Hepatocyte (in vitro differentiated cells): ENCODE results near the gene ALDOC. TPM values are rescaled to one million over a fixed set of nuclear protein-coding genes. Genes with fewer than 3 reads are reported as not detected.
"Not testable (repeated sequence)": the region's sequence is repeated elsewhere in the genome, so short reads cannot be mapped to it uniquely, and the experiment has no call there.

Experiments
- DNase-seq: peaks from one replicate; pipeline ENCODE4 v3.0.0-alpha.2; 2016; ENCODE audit warnings: low spot score
- H2AFZ ChIP-seq: fragments of 200-600 bp; sonication (generic); 2 replicates; pipeline ENCODE4 v1.6.0; 2016; ENCODE audit warnings: antibody characterized with exemption, mild to moderate bottlenecking
- H3K27ac ChIP-seq: fragments of 200-600 bp; sonication (generic); 2 replicates; pipeline ENCODE4 v1.5.1; 2016; ENCODE audit warnings: mild to moderate bottlenecking
- H3K27me3 ChIP-seq: fragments of 200-600 bp; sonication (generic); 2 replicates; pipeline ENCODE4 v1.6.1; 2016
- H3K36me3 ChIP-seq: fragments of 200-600 bp; sonication (generic); replicated peaks from 2 replicates; pipeline ENCODE4 v1.5.1; 2016; ENCODE audit warnings: low read depth; ENCODE audit not compliant: insufficient read depth
- H3K4me1 ChIP-seq: fragments of 200-600 bp; sonication (generic); 2 replicates; pipeline ENCODE4 v1.5.1; 2016; ENCODE audit warnings: mild to moderate bottlenecking, moderate library complexity; ENCODE audit not compliant: insufficient read depth
- H3K4me2 ChIP-seq: fragments of 200-600 bp; sonication (generic); 2 replicates; pipeline ENCODE4 v1.6.0; 2016
- H3K4me3 ChIP-seq: fragments of 200-600 bp; sonication (generic); 2 replicates; pipeline ENCODE4 v1.5.1; 2016; ENCODE audit warnings: mild to moderate bottlenecking
- H3K79me2 ChIP-seq: fragments of 200-600 bp; sonication (generic); 2 replicates; pipeline ENCODE4 v1.6.0; 2017; ENCODE audit warnings: mild to moderate bottlenecking
- H3K9me2 ChIP-seq: fragments of 200-600 bp; sonication (generic); replicated peaks from 2 replicates; pipeline ENCODE4 v1.6.0; 2017; ENCODE audit warnings: mild to moderate bottlenecking; ENCODE audit not compliant: insufficient read depth
- H3K9me3 ChIP-seq: fragments of 200-600 bp; sonication (generic); 2 replicates; pipeline ENCODE4 v1.5.1; 2016; ENCODE audit warnings: low read depth, mild to moderate bottlenecking
- H4K20me1 ChIP-seq: fragments of 200-600 bp; sonication (generic); 2 replicates; pipeline ENCODE4 v1.6.0; 2016; ENCODE audit warnings: mild to moderate bottlenecking; ENCODE audit not compliant: insufficient read depth, poor library complexity, severe bottlenecking
- EZH2 ChIP-seq: fragments of 200-600 bp; sonication (generic); IDR thresholded peaks from 2 replicates; pipeline ENCODE4 v1.6.1; 2016; ENCODE audit warnings: antibody characterized with exemption, mild to moderate bottlenecking, borderline replicate concordance
- EZH2phosphoT487 ChIP-seq: fragments of 200-600 bp; sonication (generic); IDR thresholded peaks from one replicate; pipeline ENCODE4 v1.6.1; 2018; ENCODE audit warnings: antibody characterized with exemption, mild to moderate bottlenecking, low read depth, moderate library complexity; ENCODE audit not compliant: unreplicated experiment, severe bottlenecking
- WGBS: methylation state at CpG from one replicate; pipeline ENCODE4 v1.1.6; 2016; ENCODE audit warnings: low lambda C conversion rate; ENCODE audit errors: missing lambda C conversion rate; 5-methylcytosine and 5-hydroxymethylcytosine counted together
- polyA plus RNA-seq: library from polyadenylated mRNA; unstranded; fragments of >200 nt; fragmentation: Nextera tagmentation; extraction: Ambion mirVana; gene quantifications from 2 replicates; pipeline ENCODE4 v1.2.1, GENCODE V29; 2016
- total RNA-seq: library from RNA; depleted of rRNA; stranded (reverse); fragments of >200 nt; gene quantifications from 2 replicates; pipeline ENCODE4 v1.2.3, GENCODE V29; 2014
- TF ChIP-seq, protein P1 (sequence below): fragments of 200-600 bp; sonication (generic); IDR thresholded peaks from 2 replicates; pipeline ENCODE4 v1.5.1; 2016; ENCODE audit warnings: antibody characterized with exemption, mild to moderate bottlenecking; ENCODE audit not compliant: poor library complexity

The ALDOC gene
- total and polyA plus RNA-seq, 2 experiments from 2014 or later = 14.9 to 31.8 TPM

DNA sequence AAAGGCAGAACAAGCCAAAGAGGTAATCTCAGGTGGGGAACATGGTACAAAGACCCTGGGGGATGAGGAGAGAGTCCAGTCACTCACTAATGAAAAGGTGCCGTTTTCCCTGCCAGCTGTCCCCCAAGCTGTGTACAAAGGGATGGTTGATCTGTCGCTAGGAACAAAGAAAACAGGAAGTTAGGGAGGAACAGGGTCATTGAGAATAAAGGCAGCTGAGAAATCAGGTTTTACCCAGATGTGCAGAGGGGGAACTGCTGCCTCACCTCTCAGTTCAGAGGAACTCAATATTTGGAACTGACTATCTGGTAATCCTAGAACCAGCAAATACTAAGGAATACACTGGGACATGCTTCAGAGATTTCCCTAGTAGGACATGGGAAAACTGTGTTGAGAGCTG, 35.8 kb upstream of the ALDOC start:
- Histone ChIP-seq H2AFZ (no peak overlapping the region), H3K79me2 (no peaks in the 10 kb centered on the region), H3K4me1 (no peaks in the 10 kb centered on the region), H3K36me3 (no peaks in the 10 kb centered on the region), H3K27me3 (no peaks in the 10 kb centered on the region), H3K4me2 (no peak overlapping the region), H3K4me3 (no peak overlapping the region), H3K9me2 (no peaks in the 10 kb centered on the region), H3K9me3 (no peaks in the 10 kb centered on the region), H3K27ac (no peak overlapping the region), H4K20me1 (no peaks in the 10 kb centered on the region)
- DNase-seq = no peak
- TF ChIP-seq EZH2 (no peak), EZH2phosphoT487 (no peak)
- TF ChIP-seq, protein P1, sequence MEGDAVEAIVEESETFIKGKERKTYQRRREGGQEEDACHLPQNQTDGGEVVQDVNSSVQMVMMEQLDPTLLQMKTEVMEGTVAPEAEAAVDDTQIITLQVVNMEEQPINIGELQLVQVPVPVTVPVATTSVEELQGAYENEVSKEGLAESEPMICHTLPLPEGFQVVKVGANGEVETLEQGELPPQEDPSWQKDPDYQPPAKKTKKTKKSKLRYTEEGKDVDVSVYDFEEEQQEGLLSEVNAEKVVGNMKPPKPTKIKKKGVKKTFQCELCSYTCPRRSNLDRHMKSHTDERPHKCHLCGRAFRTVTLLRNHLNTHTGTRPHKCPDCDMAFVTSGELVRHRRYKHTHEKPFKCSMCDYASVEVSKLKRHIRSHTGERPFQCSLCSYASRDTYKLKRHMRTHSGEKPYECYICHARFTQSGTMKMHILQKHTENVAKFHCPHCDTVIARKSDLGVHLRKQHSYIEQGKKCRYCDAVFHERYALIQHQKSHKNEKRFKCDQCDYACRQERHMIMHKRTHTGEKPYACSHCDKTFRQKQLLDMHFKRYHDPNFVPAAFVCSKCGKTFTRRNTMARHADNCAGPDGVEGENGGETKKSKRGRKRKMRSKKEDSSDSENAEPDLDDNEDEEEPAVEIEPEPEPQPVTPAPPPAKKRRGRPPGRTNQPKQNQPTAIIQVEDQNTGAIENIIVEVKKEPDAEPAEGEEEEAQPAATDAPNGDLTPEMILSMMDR = no peak
- 90% methylated on average over 2 of the region's 2 CpGs for WGBS

DNA sequence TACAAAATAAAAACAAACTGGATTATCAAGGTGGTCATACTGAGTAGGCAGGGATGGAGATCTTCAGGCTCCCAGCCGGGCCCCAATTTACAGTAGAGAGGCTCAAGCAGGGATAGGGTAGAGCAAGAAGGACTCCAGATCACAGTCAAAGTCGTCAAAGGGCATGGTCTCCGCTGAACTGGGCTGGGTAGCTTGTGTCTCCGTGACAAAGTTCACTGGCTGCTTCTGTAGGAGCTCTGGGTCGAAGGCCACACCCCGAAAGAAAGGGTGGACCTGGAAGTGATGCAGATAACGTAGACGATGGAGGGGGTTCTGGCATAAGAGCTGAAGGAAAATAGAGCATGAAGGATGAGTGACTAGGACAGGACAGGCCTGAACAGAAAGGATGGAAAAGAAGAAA, 33.7 kb upstream of the ALDOC start:
- Histone ChIP-seq H3K9me2 (no peaks in the 10 kb centered on the region), H3K79me2 (no peaks in the 10 kb centered on the region), H3K4me1 (no peaks in the 10 kb centered on the region), H2AFZ (no peak overlapping the region), H3K27ac (no peak overlapping the region), H3K36me3 (no peaks in the 10 kb centered on the region), H3K4me2 (no peak overlapping the region), H4K20me1 (no peaks in the 10 kb centered on the region), H3K9me3 (no peaks in the 10 kb centered on the region), H3K27me3 (no peaks in the 10 kb centered on the region), H3K4me3 (no peak overlapping the region)
- WGBS = 83% methylated on average over 8 of the region's 8 CpGs
- no peak for DNase-seq
- TF ChIP-seq, protein P1 = no peak
- no peak for TF ChIP-seq EZH2
- TF ChIP-seq EZH2phosphoT487 = no peak

DNA sequence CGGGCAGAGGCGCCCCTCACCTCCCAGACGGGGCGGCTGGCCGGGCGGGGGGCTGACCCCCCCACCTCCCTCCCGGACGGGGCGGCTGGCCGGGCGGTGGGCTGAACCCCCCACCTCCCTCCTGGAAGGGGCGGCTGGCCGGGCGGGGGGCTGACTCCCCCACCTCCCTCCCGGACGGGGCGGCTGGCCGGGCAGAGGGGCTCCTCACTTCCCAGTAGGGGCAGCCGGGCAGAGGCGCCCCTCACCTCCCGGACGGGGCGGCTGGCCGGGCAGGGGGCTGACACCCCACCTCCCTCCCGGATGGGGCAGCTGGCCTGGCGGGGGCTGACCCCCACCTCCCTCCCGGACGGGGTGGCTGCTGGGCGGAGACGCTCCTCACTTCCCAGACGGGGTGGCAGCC, 27.3 kb upstream of the ALDOC start:
- H3K9me3 ChIP-seq = not testable (repeated sequence)

DNA sequence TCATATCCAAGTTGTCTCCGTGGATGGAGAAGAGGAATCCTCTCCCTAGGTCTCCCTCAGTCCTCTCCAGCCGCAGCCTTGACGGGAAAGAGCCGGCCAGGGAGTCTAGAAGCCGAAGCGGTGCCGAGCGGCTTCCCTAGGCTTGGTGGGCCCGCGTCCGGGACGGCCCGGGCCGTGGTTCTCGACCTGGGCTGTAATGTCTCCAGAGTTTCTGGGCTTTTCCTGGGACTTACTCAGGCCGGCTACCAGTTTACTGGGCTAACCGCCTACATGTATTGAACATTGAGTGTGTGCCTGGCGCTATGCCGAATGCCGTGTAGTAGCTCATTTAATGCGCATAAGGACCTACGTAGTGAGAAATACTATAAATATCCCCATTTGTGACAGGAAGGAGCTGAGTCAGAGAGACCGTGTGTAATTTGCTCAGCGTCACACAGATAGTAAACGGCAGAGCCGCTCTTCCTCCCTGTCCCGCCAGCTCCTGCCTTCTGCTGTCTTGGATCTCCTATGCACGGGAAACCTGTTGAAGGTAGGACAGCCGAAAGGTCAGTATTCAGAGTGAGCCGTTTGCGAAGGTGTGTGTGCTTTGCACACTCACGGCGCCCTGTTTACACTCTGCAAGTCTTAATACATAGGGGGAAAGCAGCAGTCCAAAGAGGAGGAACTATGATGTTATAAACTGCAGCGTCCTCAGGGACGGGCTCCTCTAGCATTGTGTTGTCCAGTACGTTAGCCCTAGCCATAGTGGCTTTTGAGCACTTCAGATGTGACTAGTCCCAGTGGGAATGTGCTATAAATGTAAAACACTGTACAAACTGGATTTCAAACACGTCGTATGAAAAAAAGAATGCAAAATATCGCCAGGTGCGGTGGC, 22.9 kb upstream of the ALDOC start:
- peak; percentile 73 for DNase-seq
- H3K9me2 ChIP-seq = no peaks in the 10 kb centered on the region
- no peaks in the 10 kb centered on the region for H4K20me1 ChIP-seq
- H3K36me3 ChIP-seq = no peaks in the 10 kb centered on the region
- peaks cover 21% of the 10 kb centered on the region for H3K79me2 ChIP-seq
- no peaks in the 10 kb centered on the region for H3K4me1 ChIP-seq
- no peaks in the 10 kb centered on the region for H3K27me3 ChIP-seq
- TF ChIP-seq EZH2 = no peak
- no peak for TF ChIP-seq EZH2phosphoT487
- TF ChIP-seq, protein P1 = no peak
- WGBS = 16% methylated on average over 40 of the region's 40 CpGs
- peak overlapping the region; percentile 50 for H2AFZ ChIP-seq
- H3K9me3 ChIP-seq = no peaks in the 10 kb centered on the region
- peak overlapping the region; percentile 37 for H3K4me3 ChIP-seq
- peak overlapping the region; percentile 90 for H3K27ac ChIP-seq
- H3K4me2 ChIP-seq = peak overlapping the region; percentile 86

More for the DNA sequence above, 27.3 kb upstream of the ALDOC start:
- H3K27ac ChIP-seq, H3K36me3 ChIP-seq, H3K4me3 ChIP-seq, H4K20me1 ChIP-seq, H2AFZ ChIP-seq, H3K79me2 ChIP-seq, H3K4me2 ChIP-seq, H3K4me1 ChIP-seq, H3K9me2 ChIP-seq, H3K27me3 ChIP-seq, DNase-seq: not testable (repeated sequence)
- no CpG with 5 or more reads among the region's 31 CpGs for WGBS
